H1 (cell line): ENCODE measurements around the gene TMEM135. TPM values are rescaled to one million over a fixed set of nuclear protein-coding genes. Genes with fewer than 3 reads are reported as not detected.

Experiments used
- CTCF ChIA-PET: fragments of 300-600 bp; sonication (Branson Sonifier 250); formaldehyde crosslinking; loops from one replicate; lab custom pipeline; 2021; ENCODE audit not compliant: partially characterized antibody; lab: Charles Lee
- POLR2A ChIA-PET: fragments of 300-600 bp; sonication (Branson Sonifier 250); formaldehyde crosslinking; loops from one replicate; lab custom pipeline; 2021; ENCODE audit warnings: inconsistent platforms; ENCODE audit not compliant: partially characterized antibody; lab: Charles Lee
- DNase-seq, 2 experiments: peaks; one replicate each; pipeline versions ENCODE4 v3.0.0 to v3.0.0-alpha.2; 2010 to 2022; ENCODE audit warnings: low spot score in 2 of 2, low read depth in 1 of 2, mixed read lengths in 1 of 2
- FAIRE-seq: peaks from 2 replicates; lab custom pipeline; 2011; peaks lifted over from hg19 to GRCh38; lab: Jason Lieb, UNC
- H2AFZ ChIP-seq: 2 replicates; pipeline ENCODE4 v1.8.1; 2012; ENCODE audit warnings: low read length, inconsistent platforms
- H2AK5ac ChIP-seq: 2 replicates; pipeline ENCODE4 v1.6.1; 2013; ENCODE audit warnings: low read depth, low read length
- H2BK120ac ChIP-seq: replicated peaks from 2 replicates; pipeline ENCODE3; 2013; ENCODE audit warnings: low read depth, low read length, inconsistent platforms
- H2BK12ac ChIP-seq: 2 replicates; pipeline ENCODE4 v1.6.1; 2013; ENCODE audit warnings: low read depth, low read length
- H2BK15ac ChIP-seq: 2 replicates; pipeline ENCODE4 v1.6.1; 2013; ENCODE audit warnings: low read length
- H2BK20ac ChIP-seq: 2 replicates; pipeline ENCODE4 v1.6.1; 2013; ENCODE audit warnings: low read length
- H2BK5ac ChIP-seq: 2 replicates; pipeline ENCODE4 v1.6.1; 2013; ENCODE audit warnings: low read depth, low read length
- H3K14ac ChIP-seq: 2 replicates; pipeline ENCODE4 v1.6.1; 2013; ENCODE audit warnings: inconsistent platforms; ENCODE audit not compliant: insufficient read length
- H3K18ac ChIP-seq: 2 replicates; pipeline ENCODE4 v1.6.1; 2013; ENCODE audit warnings: low read length; ENCODE audit errors: extremely low read depth
- H3K23ac ChIP-seq: 2 replicates; pipeline ENCODE4 v1.6.1; 2013; ENCODE audit warnings: inconsistent platforms; ENCODE audit not compliant: insufficient read length
- H3K23me2 ChIP-seq: 2 replicates; pipeline ENCODE4 v1.6.1; 2013; ENCODE audit warnings: low read depth, low read length
- H3K27ac ChIP-seq: 2 replicates; pipeline ENCODE4 v1.6.1; 2011; ENCODE audit warnings: low read depth, low read length, inconsistent platforms
- H3K27me3 ChIP-seq, 4 experiments: replicated peaks in 1 of 4; 1 replicate in 1 of 4; 2 replicates in 3 of 4; pipeline versions ENCODE4 v1.6.1 to v1.8.1; 2011 to 2013; ENCODE audit warnings: low read length in 3 of 4, mild to moderate bottlenecking in 3 of 4, inconsistent platforms in 2 of 4, mixed read lengths in 2 of 4, moderate library complexity in 1 of 4; ENCODE audit not compliant: control insufficient read depth in 3 of 4, insufficient read depth in 3 of 4; ENCODE audit errors: extremely low read depth in 1 of 4
- H3K36me3 ChIP-seq, 4 experiments: 2 replicates each; pipeline versions ENCODE4 v1.6.1 to v1.8.1; 2011 to 2013; ENCODE audit warnings: mild to moderate bottlenecking in 4 of 4, low read length in 3 of 4, moderate library complexity in 2 of 4, control low read depth in 1 of 4, inconsistent platforms in 1 of 4; ENCODE audit not compliant: insufficient read depth in 4 of 4, control insufficient read depth in 2 of 4
- H3K4ac ChIP-seq: replicated peaks from 2 replicates; pipeline ENCODE3; 2013; ENCODE audit warnings: low read length, low read depth, mixed read lengths, inconsistent platforms; ENCODE audit not compliant: insufficient read length
- H3K4me1 ChIP-seq, 4 experiments: replicated peaks in 1 of 4; 1 replicate in 1 of 4; 2 replicates in 3 of 4; pipeline versions ENCODE4 v1.6.1 to v1.8.1; 2011 to 2013; ENCODE audit warnings: low read length in 3 of 4, inconsistent platforms in 2 of 4, mixed read lengths in 1 of 4; ENCODE audit not compliant: insufficient read depth in 4 of 4, control insufficient read depth in 3 of 4
- H3K4me2 ChIP-seq, 2 experiments: 2 replicates each; pipeline versions ENCODE4 v1.6.1 to v1.8.1; 2011 to 2013; ENCODE audit warnings: low read depth in 2 of 2, low read length in 2 of 2, control low read depth in 1 of 2, inconsistent platforms in 1 of 2, mild to moderate bottlenecking in 1 of 2; ENCODE audit not compliant: insufficient read depth in 1 of 2
- H3K4me3 ChIP-seq, 4 experiments: fragments of 200-600, 300-600 bp in 1 of 4; sonication (generic), shearing (Covaris generic), sonication (Bioruptor Twin) in 1 of 4; 2 replicates each; pipeline versions ENCODE4 v1.5.1 to v1.8.1; 2011 to 2016; ENCODE audit warnings: low read length in 4 of 4, low read depth in 3 of 4, control low read depth in 2 of 4, inconsistent platforms in 2 of 4, mild to moderate bottlenecking in 2 of 4, mixed read lengths in 1 of 4, moderate library complexity in 1 of 4; ENCODE audit not compliant: insufficient read depth in 2 of 4; ENCODE audit errors: extremely low read depth in 1 of 4
- H3K56ac ChIP-seq: replicated peaks from 2 replicates; pipeline ENCODE3; 2013; ENCODE audit warnings: low read depth, mild to moderate bottlenecking, mixed read lengths, low read length, inconsistent platforms; ENCODE audit not compliant: insufficient read length
- H3K79me1 ChIP-seq: 2 replicates; pipeline ENCODE4 v1.6.1; 2013; ENCODE audit warnings: low read depth, low read length, control low read depth
- H3K79me2 ChIP-seq, 2 experiments: 2 replicates each; pipeline versions ENCODE4 v1.6.1 to v1.8.1; 2012 to 2013; ENCODE audit warnings: low read length in 2 of 2, mild to moderate bottlenecking in 2 of 2, inconsistent platforms in 1 of 2; ENCODE audit not compliant: insufficient read depth in 2 of 2, control insufficient read depth in 1 of 2
- H3K9ac ChIP-seq, 4 experiments: replicated peaks in 1 of 4; 1 replicate in 1 of 4; 2 replicates in 3 of 4; pipeline versions ENCODE4 v1.6.1 to v1.8.1; 2011 to 2013; ENCODE audit warnings: low read depth in 3 of 4, low read length in 3 of 4, control low read depth in 2 of 4, mild to moderate bottlenecking in 2 of 4, moderate library complexity in 2 of 4, inconsistent platforms in 1 of 4; ENCODE audit errors: extremely low read depth in 1 of 4
- H3K9me3 ChIP-seq, 2 experiments: 2 replicates each; pipeline versions ENCODE4 v1.6.1 to v1.8.1; 2012 to 2013; ENCODE audit warnings: mild to moderate bottlenecking in 2 of 2, moderate library complexity in 2 of 2, control low read depth in 1 of 2, inconsistent platforms in 1 of 2, low read depth in 1 of 2, low read length in 1 of 2, mixed read lengths in 1 of 2; ENCODE audit not compliant: insufficient read depth in 2 of 2
- H4K20me1 ChIP-seq, 2 experiments: replicated peaks in 1 of 2; 2 replicates each; pipeline versions ENCODE3 to v1.8.1; 2011 to 2013; ENCODE audit warnings: inconsistent platforms in 2 of 2, low read length in 2 of 2, mild to moderate bottlenecking in 1 of 2; ENCODE audit not compliant: insufficient read depth in 2 of 2, control insufficient read depth in 1 of 2
- H4K5ac ChIP-seq: 2 replicates; pipeline ENCODE4 v1.6.1; 2013; ENCODE audit warnings: low read length, low read depth, mixed read lengths, inconsistent platforms; ENCODE audit not compliant: insufficient read length
- H4K8ac ChIP-seq: 2 replicates; pipeline ENCODE4 v1.8.0; 2013; ENCODE audit warnings: mild to moderate bottlenecking, moderate library complexity, low read length, inconsistent platforms; ENCODE audit not compliant: insufficient read depth; ENCODE audit errors: extremely low read depth
- H4K91ac ChIP-seq: replicated peaks from 2 replicates; pipeline ENCODE3; 2013; ENCODE audit warnings: low read length, mixed read lengths, inconsistent platforms; ENCODE audit not compliant: insufficient read length
- ASH2L ChIP-seq: fragments of 200-600, 300-600 bp; sonication (generic); IDR thresholded peaks from one replicate; pipeline ENCODE4 v1.7.1; 2017; ENCODE audit warnings: low read length
- BCL11A ChIP-seq, 2 experiments: IDR thresholded peaks; one replicate each; pipeline ENCODE4 v1.6.1; 2011; ENCODE audit warnings: low read depth in 2 of 2, low read length in 2 of 2, mild to moderate bottlenecking in 2 of 2
- CBX8 ChIP-seq: fragments of 300-800, 300-1000 bp; sonication (generic); IDR thresholded peaks from 2 replicates; pipeline ENCODE4 v1.7.1; 2016; ENCODE audit warnings: low read depth, low read length, borderline replicate concordance
- CEBPB ChIP-seq: IDR thresholded peaks from 2 replicates; pipeline ENCODE4 v1.6.1; 2012; ENCODE audit warnings: low read depth, low read length
- EGR1 ChIP-seq: IDR thresholded peaks from 2 replicates; pipeline ENCODE4 v1.6.1; 2011; ENCODE audit warnings: low read depth, low read length, borderline replicate concordance
- EP300 ChIP-seq, 2 experiments: IDR thresholded peaks; 1 replicate in 1 of 2; 2 replicates in 1 of 2; pipeline ENCODE4 v1.6.1; 2011 to 2012; ENCODE audit warnings: low read depth in 2 of 2, low read length in 2 of 2, mild to moderate bottlenecking in 2 of 2, borderline replicate concordance in 1 of 2, inconsistent platforms in 1 of 2, moderate library complexity in 1 of 2
- MAFK ChIP-seq: IDR thresholded peaks from 2 replicates; pipeline ENCODE4 v1.6.1; 2012; ENCODE audit warnings: low read depth, mild to moderate bottlenecking, improper control_type of control experiment, low read length
- NRF1 ChIP-seq: IDR thresholded peaks from 2 replicates; pipeline ENCODE4 v1.6.1; 2011; ENCODE audit warnings: mild to moderate bottlenecking, low read depth, low read length, improper control_type of control experiment
- RAD21 ChIP-seq, 2 experiments: IDR thresholded peaks in 1 of 2; conservative IDR thresholded peaks in 1 of 2; 2 replicates each; pipeline ENCODE4 v1.6.1; 2011; ENCODE audit warnings: low read depth in 2 of 2, low read length in 2 of 2, improper control_type of control experiment in 1 of 2, inconsistent platforms in 1 of 2, mild to moderate bottlenecking in 1 of 2, moderate library complexity in 1 of 2
- RXRA ChIP-seq: IDR thresholded peaks from 2 replicates; pipeline ENCODE4 v1.6.1; 2011; ENCODE audit warnings: low read depth, mild to moderate bottlenecking, low read length, moderate library complexity; ENCODE audit not compliant: insufficient read depth
- SIN3A ChIP-seq, 2 experiments: IDR thresholded peaks in 1 of 2; conservative IDR thresholded peaks in 1 of 2; 2 replicates each; pipeline ENCODE4 v1.6.1; 2011 to 2012; ENCODE audit warnings: low read length in 2 of 2, improper control_type of control experiment in 1 of 2, low read depth in 1 of 2, mild to moderate bottlenecking in 1 of 2
- SP2 ChIP-seq: IDR thresholded peaks from 2 replicates; pipeline ENCODE4 v1.6.1; 2012; ENCODE audit warnings: mild to moderate bottlenecking, low read length, inconsistent platforms
- SP4 ChIP-seq: IDR thresholded peaks from 2 replicates; pipeline ENCODE4 v1.6.1; 2012; ENCODE audit warnings: low read length, inconsistent platforms
- SRF ChIP-seq: IDR thresholded peaks from 2 replicates; pipeline ENCODE4 v1.6.1; 2011; ENCODE audit warnings: mild to moderate bottlenecking, low read depth, low read length, moderate library complexity
- TCF12 ChIP-seq: IDR thresholded peaks from 2 replicates; pipeline ENCODE4 v1.6.1; 2011; ENCODE audit warnings: low read depth, mild to moderate bottlenecking, low read length
- YY1 ChIP-seq: IDR thresholded peaks from 2 replicates; pipeline ENCODE4 v1.6.1; 2011; ENCODE audit warnings: low read depth, mild to moderate bottlenecking, low read length
- polyA plus RNA-seq, 7 experiments: library from polyadenylated mRNA; depleted of rRNA in 3 of 7; stranded (reverse) in 5 of 7; unstranded in 2 of 7; fragments of >200 nt in 5 of 7; fragments of 200-250 nt in 2 of 7; gene quantifications; 1 replicate in 5 of 7; 2 replicates in 1 of 7; 4 replicates in 1 of 7; pipeline versions ENCODE4 v1.2.1 to v1.2.3, GENCODE V29; 2011 to 2013; ENCODE audit warnings: missing spikeins in 2 of 7, mixed read lengths in 2 of 7
- total RNA-seq: library from RNA; stranded (reverse); fragmentation: NEBNext Ultra II Directional; extraction: Animal tissue kit (Norgen Biotek cat#: 25700); gene quantifications from 2 replicates; pipeline ENCODE4 v1.2.1, GENCODE V29; 2021

The TMEM135 gene
- total and polyA plus RNA-seq, 2 of the 8 experiments (the other 6 are each of a cell fraction or from before 2014, with no cell fraction given) = 9.3 to 31.3 TPM

GRCh38 chr11:87265132-87265531 is 227.4 kb downstream of the TMEM135 start:
- H2BK120ac ChIP-seq = no peak overlapping the region
- DNase-seq (no peak), FAIRE-seq (no peak)
- no peak overlapping the region for H3K56ac ChIP-seq
- H2BK5ac ChIP-seq = no peak overlapping the region
- H3K27me3 ChIP-seq = no peaks in the 10 kb centered on the region
- CTCF ChIA-PET = interaction anchor here (1.4 kb wide), 1 partner anchor 168 kb away, joined by 3 read pairs; no protein-coding TSS in a partner anchor
- no peak overlapping the region for H2BK20ac ChIP-seq
- no peak overlapping the region for H4K8ac ChIP-seq
- H3K23me2 ChIP-seq = no peaks in the 10 kb centered on the region; the same call in 1 of the 2 replicates
- no peaks in the 10 kb centered on the region for H3K9me3 ChIP-seq
- no peaks in the 10 kb centered on the region for H3K79me2 ChIP-seq
- H2AK5ac ChIP-seq = no peak overlapping the region
- no peak overlapping the region for H3K18ac ChIP-seq
- H4K5ac ChIP-seq = no peak overlapping the region
- H3K36me3 ChIP-seq = no peaks in the 10 kb centered on the region
- POLR2A ChIA-PET = no interaction called here
- H3K23ac ChIP-seq = no peak overlapping the region
- no peak overlapping the region for H3K4ac ChIP-seq
- peaks cover 0 to 3% of the 10 kb centered on the region in 2 experiments for H4K20me1 ChIP-seq
- H2BK15ac ChIP-seq = no peak overlapping the region
- H2AFZ ChIP-seq = no peak overlapping the region
- no peak overlapping the region for H4K91ac ChIP-seq
- no peak overlapping the region for H3K14ac ChIP-seq
- H3K27ac ChIP-seq = no peak overlapping the region
- no peak overlapping the region for H3K4me3 ChIP-seq
- no peaks in the 10 kb centered on the region for H3K79me1 ChIP-seq
- H3K4me1 ChIP-seq = no peaks in the 10 kb centered on the region
- H3K4me2 ChIP-seq = no peak overlapping the region
- H3K9ac ChIP-seq = no peak overlapping the region
- no peak overlapping the region for H2BK12ac ChIP-seq
- TF ChIP-seq RAD21 (IDR thresholded peaks at IDR 0.05 in 1 of 2, conservative IDR thresholded peaks at IDR 0.05 in 1 of 2; ENCODE audit: low read depth in 2 of 2, low read length in 2 of 2) (no peak), EP300 (IDR thresholded peaks at IDR 0.05; ENCODE audit: borderline replicate concordance in 1 of 2, low read depth in 2 of 2, low read length in 2 of 2) (no peak), YY1 (no peak), SRF (no peak), EGR1 (no peak), ASH2L (no peak), SP4 (no peak), TCF12 (no peak), CEBPB (no peak), CBX8 (no peak), MAFK (no peak), SP2 (no peak), RXRA (no peak), BCL11A (IDR thresholded peaks at IDR 0.05; ENCODE audit: low read depth in 2 of 2, low read length in 2 of 2) (no peak), SIN3A (conservative IDR thresholded peaks at IDR 0.05 in 1 of 2, IDR thresholded peaks at IDR 0.05 in 1 of 2; ENCODE audit: low read depth in 1 of 2, low read length in 2 of 2) (no peak), NRF1 (no peak)
